ENCODE data around the gene SNX27. TPM values are rescaled to one million over a fixed set of nuclear protein-coding genes. Genes with fewer than 3 reads are reported as not detected.

The SNX27 gene
- total RNA-seq, 4 donors from 2014 or later, result 37.0 to 43.7 (median 40.9) TPM

DNA sequence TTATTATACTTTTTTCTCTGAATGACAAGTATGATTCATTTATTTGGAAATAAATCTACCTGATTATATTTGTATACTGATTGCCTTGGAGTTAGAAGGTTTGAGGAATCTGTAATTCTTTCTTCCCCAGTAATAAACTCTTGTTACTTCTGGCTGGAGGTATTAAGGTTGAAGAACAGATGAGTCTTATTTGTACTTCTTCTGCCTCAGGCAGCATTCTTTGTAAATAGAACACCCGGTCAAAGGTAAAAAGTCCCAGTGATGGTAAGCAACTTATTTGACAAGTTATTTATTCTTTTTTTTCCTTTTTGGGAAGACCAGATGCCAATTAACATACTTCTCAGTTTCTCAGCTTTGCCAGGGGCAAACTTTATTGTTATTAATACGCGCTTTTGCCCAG, 12.9 kb downstream of the SNX27 start:
- ATAC-seq (no peak), DNase-seq (no peak)
- H3K4me3 ChIP-seq, result no peak overlapping the region
- no peaks in the 10 kb centered on the region for H3K9me3 ChIP-seq
- intact Hi-C loops (cut with DNase I; ENCODE audit: low total_unique reads) (no loop called here), in situ Hi-C loops (cut with MboI; ENCODE audit: low sequenced_read_pairs in 4 of 4) (loop anchor here in 1 of 4 donors (25.0 kb wide), 1 partner anchor 213 kb away; the partner anchor contains the start of genes C2CD4D and RORC)
- H3K4me1 ChIP-seq, result peaks cover 23 to 27% of the 10 kb centered on the region in 2 donors
- peaks cover 0 to 4% of the 10 kb centered on the region in 2 donors for H3K36me3 ChIP-seq
- TF ChIP-seq POLR2A (IDR thresholded peaks at IDR 0.05), result no peak
- TF ChIP-seq, protein P1, sequence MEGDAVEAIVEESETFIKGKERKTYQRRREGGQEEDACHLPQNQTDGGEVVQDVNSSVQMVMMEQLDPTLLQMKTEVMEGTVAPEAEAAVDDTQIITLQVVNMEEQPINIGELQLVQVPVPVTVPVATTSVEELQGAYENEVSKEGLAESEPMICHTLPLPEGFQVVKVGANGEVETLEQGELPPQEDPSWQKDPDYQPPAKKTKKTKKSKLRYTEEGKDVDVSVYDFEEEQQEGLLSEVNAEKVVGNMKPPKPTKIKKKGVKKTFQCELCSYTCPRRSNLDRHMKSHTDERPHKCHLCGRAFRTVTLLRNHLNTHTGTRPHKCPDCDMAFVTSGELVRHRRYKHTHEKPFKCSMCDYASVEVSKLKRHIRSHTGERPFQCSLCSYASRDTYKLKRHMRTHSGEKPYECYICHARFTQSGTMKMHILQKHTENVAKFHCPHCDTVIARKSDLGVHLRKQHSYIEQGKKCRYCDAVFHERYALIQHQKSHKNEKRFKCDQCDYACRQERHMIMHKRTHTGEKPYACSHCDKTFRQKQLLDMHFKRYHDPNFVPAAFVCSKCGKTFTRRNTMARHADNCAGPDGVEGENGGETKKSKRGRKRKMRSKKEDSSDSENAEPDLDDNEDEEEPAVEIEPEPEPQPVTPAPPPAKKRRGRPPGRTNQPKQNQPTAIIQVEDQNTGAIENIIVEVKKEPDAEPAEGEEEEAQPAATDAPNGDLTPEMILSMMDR (IDR thresholded peaks at IDR 0.05 in 4 of 5, conservative IDR thresholded peaks at IDR 0.05 in 1 of 5), result no peak
- no peak overlapping the region for H3K27ac ChIP-seq
- H3K27me3 ChIP-seq, result no peaks in the 10 kb centered on the region

DNA sequence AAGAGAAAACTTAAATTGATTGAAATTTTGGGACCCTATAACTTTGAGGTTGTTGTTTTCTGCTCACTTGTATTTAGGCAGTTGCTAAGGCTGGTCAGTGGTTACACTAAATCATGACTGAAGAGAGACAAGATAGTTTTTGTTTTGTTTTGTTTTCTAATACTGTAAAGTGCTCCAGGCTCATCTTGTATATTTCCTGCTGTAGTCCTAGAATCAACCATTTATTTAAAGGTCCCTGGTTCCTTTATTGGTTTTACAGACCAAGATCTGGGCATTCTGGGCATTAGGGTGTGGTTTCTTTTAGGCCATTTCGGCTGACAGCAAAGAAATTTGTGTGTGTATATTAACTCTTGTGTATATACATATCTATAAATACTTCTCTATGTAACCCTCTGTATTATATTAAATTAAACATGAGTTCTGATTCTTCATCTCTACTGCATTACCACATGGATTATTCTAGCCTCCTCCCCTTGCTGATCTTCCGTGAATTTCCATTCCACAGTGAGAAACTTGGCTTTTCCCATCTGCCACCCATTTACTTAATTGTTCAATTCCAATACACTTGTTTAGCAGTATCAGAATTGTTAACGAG, 15.0 kb downstream of the SNX27 start:
- no peak for DNase-seq
- in situ Hi-C loops (cut with MboI; ENCODE audit: low sequenced_read_pairs in 4 of 4) (no loop called here), intact Hi-C loops (cut with DNase I; ENCODE audit: low total_unique reads) (no loop called here)

DNA sequence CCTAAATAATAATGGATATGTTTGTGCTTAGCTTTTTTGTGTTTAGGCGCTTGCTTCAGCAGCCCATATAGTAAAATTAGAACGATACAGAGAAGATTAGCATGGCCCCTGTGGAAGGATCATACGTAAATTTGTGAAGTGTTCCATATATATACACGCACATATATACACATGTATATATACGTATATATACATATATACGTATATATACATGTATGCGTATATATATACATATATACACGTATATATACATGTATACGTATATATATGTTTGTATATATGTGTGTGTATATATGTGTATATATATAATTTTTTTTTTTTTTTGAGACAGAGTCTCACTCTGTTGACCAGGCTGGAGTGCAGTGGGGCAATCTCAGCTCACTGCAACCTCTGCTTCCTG, 17.4 kb downstream of the SNX27 start:
- H3K9me3 ChIP-seq, result no peaks in the 10 kb centered on the region
- TF ChIP-seq, protein P1 (IDR thresholded peaks at IDR 0.05 in 4 of 5, conservative IDR thresholded peaks at IDR 0.05 in 1 of 5), result no peak
- no peak for TF ChIP-seq POLR2A (IDR thresholded peaks at IDR 0.05)
- DNase-seq (no peak), ATAC-seq (no peak)
- in situ Hi-C loops (cut with MboI; ENCODE audit: low sequenced_read_pairs in 4 of 4), result no loop called here
- H3K36me3 ChIP-seq, result peaks cover 0 to 4% of the 10 kb centered on the region in 2 donors
- no peak overlapping the region for H3K4me3 ChIP-seq
- H3K27me3 ChIP-seq, result no peaks in the 10 kb centered on the region
- H3K4me1 ChIP-seq, result no peaks in the 10 kb centered on the region
- no peak overlapping the region for H3K27ac ChIP-seq
- intact Hi-C loops (cut with DNase I; ENCODE audit: low total_unique reads), result no loop called here

More for the DNA sequence above, 15.0 kb downstream of the SNX27 start:
- no peaks in the 10 kb centered on the region for H3K27me3 ChIP-seq
- H3K4me1 ChIP-seq, result peaks cover 6 to 8% of the 10 kb centered on the region in 2 donors
- no peak overlapping the region for H3K27ac ChIP-seq
- ATAC-seq, result no peak
- no peaks in the 10 kb centered on the region for H3K9me3 ChIP-seq
- TF ChIP-seq, protein P1 (IDR thresholded peaks at IDR 0.05 in 4 of 5, conservative IDR thresholded peaks at IDR 0.05 in 1 of 5), result no peak
- no peak for TF ChIP-seq POLR2A (IDR thresholded peaks at IDR 0.05)
- no peak overlapping the region for H3K4me3 ChIP-seq
- H3K36me3 ChIP-seq, result peaks cover 0 to 4% of the 10 kb centered on the region in 2 donors

DNA sequence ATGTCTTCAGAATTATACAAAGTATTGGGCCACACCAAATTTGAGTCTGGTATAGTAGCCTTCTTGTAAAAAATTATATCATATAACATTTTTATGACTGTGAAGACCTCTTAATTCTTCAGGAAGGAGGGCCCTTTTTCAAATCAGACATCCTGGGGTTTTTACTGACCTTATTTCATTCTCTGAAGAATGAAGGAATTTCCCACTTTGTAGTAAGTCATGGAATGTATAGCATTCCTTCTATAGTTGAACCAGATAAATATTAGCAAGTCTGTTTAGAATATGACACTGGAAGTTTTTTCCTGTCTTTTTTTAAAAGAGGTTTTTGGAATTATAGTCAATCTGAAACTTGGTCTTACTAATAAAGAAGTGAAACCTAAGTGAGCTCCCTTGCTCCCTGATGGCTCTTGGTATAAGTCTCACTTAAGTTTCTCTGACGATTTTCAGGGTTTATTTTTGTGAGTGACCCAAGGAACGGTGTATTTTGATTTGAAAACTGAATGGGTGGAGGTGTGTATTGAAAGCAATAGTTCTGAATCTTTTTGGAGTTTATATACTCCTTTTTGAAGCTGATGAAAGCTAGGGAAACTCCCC, 23.7 kb downstream of the SNX27 start:
- Histone ChIP-seq H3K36me3 (no peaks in the 10 kb centered on the region), H3K27me3 (no peaks in the 10 kb centered on the region), H3K9me3 (no peaks in the 10 kb centered on the region), H3K27ac (no peak overlapping the region), H3K4me3 (no peak overlapping the region), H3K4me1 (peaks cover 11 to 23% of the 10 kb centered on the region in 2 donors)
- intact Hi-C loops (cut with DNase I; ENCODE audit: low total_unique reads), result no loop called here
- no peak for DNase-seq
- ATAC-seq, result no peak
- in situ Hi-C loops (cut with MboI; ENCODE audit: low sequenced_read_pairs in 4 of 4), result no loop called here
- TF ChIP-seq, protein P1 (IDR thresholded peaks at IDR 0.05 in 4 of 5, conservative IDR thresholded peaks at IDR 0.05 in 1 of 5), result no peak
- no peak for TF ChIP-seq POLR2A (IDR thresholded peaks at IDR 0.05)

Measured in gastrocnemius medialis (tissue), 4 donors.